RWPE2 (cell line): ENCODE results near the gene RBKS.
A peak's percentile ranks its signal among the peaks of the same experiment; 100 is the strongest.

ENCODE experiments used
- ATAC-seq: fragments of 200-7000 bp; cut with Tn5 transposase; 3 replicates; pipeline ENCODE4 v1.9.1; 2021; ENCODE audit warnings: low read depth
- DNase-seq: peaks from one replicate; pipeline ENCODE4 v3.0.0-alpha.2; 2020; ENCODE audit warnings: low spot score
- H3K27ac ChIP-seq: fragments of 450-650 bp; 2 replicates; pipeline ENCODE4 v1.5.1; 2017; ENCODE audit warnings: mild to moderate bottlenecking; ENCODE audit not compliant: poor library complexity, severe bottlenecking
- H3K27me3 ChIP-seq: fragments of 250-450 bp; sonication (Bioruptor Pico); 2 replicates; pipeline ENCODE4 v1.5.1; 2021; ENCODE audit warnings: mild to moderate bottlenecking, moderate library complexity; ENCODE audit not compliant: insufficient read depth, poor library complexity, severe bottlenecking
- H3K36me3 ChIP-seq: fragments of 250-450 bp; sonication (Bioruptor Pico); 2 replicates; pipeline ENCODE4 v1.5.1; 2020; ENCODE audit warnings: low read depth, mild to moderate bottlenecking, moderate library complexity
- H3K4me1 ChIP-seq: fragments of 250-450 bp; sonication (Bioruptor Pico); 2 replicates; pipeline ENCODE4 v1.5.1; 2021; ENCODE audit warnings: mild to moderate bottlenecking, moderate library complexity; ENCODE audit not compliant: insufficient read depth, poor library complexity, severe bottlenecking
- H3K4me3 ChIP-seq: fragments of 250-450 bp; sonication (Bioruptor Pico); 2 replicates; pipeline ENCODE4 v1.5.1; 2021; ENCODE audit warnings: mild to moderate bottlenecking, moderate library complexity; ENCODE audit not compliant: severe bottlenecking
- H3K9me3 ChIP-seq: fragments of 250-450 bp; sonication (Bioruptor Pico); 2 replicates; pipeline ENCODE4 v1.5.1; 2021; ENCODE audit warnings: mild to moderate bottlenecking, moderate library complexity; ENCODE audit not compliant: severe bottlenecking
- TF ChIP-seq, protein P1 (sequence below): fragments of 450-650 bp; IDR thresholded peaks from one replicate; pipeline ENCODE4 v1.5.1; 2017; ENCODE audit warnings: mild to moderate bottlenecking, moderate library complexity; ENCODE audit not compliant: poor library complexity, severe bottlenecking

The RBKS gene

DNA sequence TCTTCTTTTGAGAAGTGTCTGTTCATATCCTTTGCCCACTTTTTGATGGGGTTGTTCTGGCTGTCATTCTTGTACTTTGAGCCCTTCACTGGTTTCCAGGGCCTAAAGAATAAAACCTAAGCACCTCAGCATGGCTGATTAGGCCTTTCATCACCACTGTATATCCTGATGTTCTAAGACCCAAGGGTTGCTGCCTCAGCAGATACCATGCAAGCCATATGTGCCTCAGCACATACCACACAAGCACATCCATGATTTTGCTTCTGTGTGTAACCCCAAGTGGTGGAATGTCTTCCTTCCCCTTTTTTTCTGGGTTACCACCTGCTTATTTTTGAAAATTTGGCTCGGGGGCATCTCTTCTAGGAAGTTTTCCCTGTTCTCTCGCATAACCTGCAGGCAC is 11.4 kb downstream of the RBKS start:
- H3K27me3 ChIP-seq = no peaks in the 10 kb centered on the region
- no peak for ATAC-seq
- TF ChIP-seq, protein P1, sequence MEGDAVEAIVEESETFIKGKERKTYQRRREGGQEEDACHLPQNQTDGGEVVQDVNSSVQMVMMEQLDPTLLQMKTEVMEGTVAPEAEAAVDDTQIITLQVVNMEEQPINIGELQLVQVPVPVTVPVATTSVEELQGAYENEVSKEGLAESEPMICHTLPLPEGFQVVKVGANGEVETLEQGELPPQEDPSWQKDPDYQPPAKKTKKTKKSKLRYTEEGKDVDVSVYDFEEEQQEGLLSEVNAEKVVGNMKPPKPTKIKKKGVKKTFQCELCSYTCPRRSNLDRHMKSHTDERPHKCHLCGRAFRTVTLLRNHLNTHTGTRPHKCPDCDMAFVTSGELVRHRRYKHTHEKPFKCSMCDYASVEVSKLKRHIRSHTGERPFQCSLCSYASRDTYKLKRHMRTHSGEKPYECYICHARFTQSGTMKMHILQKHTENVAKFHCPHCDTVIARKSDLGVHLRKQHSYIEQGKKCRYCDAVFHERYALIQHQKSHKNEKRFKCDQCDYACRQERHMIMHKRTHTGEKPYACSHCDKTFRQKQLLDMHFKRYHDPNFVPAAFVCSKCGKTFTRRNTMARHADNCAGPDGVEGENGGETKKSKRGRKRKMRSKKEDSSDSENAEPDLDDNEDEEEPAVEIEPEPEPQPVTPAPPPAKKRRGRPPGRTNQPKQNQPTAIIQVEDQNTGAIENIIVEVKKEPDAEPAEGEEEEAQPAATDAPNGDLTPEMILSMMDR = no peak
- no peaks in the 10 kb centered on the region for H3K4me1 ChIP-seq
- H3K9me3 ChIP-seq = no peaks in the 10 kb centered on the region
- H3K36me3 ChIP-seq = no peaks in the 10 kb centered on the region; the same call in 1 of the 2 replicates
- no peak overlapping the region for H3K4me3 ChIP-seq
- no peak for DNase-seq
- no peak overlapping the region for H3K27ac ChIP-seq

DNA sequence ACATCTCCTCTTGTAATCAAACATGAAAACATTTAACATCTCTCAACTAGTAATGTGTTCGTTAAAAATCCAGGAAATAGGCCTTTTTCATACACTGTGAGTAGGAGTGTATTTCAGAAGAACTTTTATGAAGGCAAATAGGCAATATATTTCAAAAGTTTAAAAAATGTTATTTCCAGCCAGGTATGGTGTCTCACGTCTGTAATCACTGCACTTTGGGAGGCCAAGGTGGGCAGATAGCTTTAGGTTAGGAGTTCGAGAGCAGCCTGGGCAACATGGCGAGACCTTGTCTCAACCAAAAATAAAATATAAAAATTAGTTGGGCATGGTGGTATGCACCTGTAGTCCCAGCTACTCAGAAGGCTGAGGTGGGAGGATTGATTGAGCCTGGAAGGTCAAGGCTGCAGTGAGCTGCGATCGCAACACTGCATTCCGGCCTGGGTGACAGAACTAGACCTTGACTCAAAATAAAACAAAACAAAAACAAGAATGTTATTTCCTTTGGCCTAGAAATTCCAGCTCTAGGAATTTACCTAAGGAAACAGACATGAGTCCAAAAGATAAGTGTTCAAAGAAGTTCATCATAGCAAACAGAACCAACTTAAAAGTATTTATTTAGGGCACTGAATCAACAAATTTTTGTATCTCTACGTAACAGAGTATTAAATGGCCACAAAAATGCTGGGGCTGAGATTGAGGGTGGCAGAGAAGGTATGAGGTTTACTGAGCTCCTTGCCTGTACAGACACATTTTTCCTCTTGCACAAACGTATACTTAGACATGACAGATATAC is 14.9 kb downstream of the RBKS start:
- no peaks in the 10 kb centered on the region for H3K9me3 ChIP-seq
- TF ChIP-seq, protein P1 = no peak
- no peaks in the 10 kb centered on the region for H3K27me3 ChIP-seq
- ATAC-seq (no peak), DNase-seq (no peak)
- no peak overlapping the region for H3K4me3 ChIP-seq
- H3K36me3 ChIP-seq = no peaks in the 10 kb centered on the region; the same call in 1 of the 2 replicates
- H3K27ac ChIP-seq = no peak overlapping the region
- peaks cover 4% of the 10 kb centered on the region for H3K4me1 ChIP-seq

DNA sequence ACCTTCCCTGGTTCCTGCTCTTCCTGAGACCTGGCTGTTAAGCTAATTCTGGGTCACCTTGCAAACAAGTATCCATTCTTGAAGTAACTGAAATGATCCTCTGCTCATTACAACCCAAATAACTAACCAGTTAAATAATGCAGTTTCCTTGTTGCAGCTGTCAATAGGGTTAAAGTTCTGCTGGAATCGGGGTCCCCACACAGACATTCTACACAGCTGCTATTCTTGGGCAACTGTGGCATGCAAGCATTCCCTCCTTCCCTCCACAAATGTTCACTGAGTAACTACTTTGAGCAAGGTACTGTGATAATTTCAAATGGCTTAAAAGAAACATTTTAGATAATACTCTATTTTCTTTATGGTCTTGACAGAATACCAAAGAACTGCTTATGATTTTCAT is 17.1 kb downstream of the RBKS start:
- no peak overlapping the region for H3K4me3 ChIP-seq
- no peaks in the 10 kb centered on the region for H3K9me3 ChIP-seq
- H3K4me1 ChIP-seq = peaks cover 4% of the 10 kb centered on the region
- no peaks in the 10 kb centered on the region for H3K27me3 ChIP-seq
- TF ChIP-seq, protein P1 = no peak
- DNase-seq (no peak), ATAC-seq (no peak)
- H3K27ac ChIP-seq = no peak overlapping the region
- H3K36me3 ChIP-seq = no peaks in the 10 kb centered on the region; the same call in 1 of the 2 replicates

DNA sequence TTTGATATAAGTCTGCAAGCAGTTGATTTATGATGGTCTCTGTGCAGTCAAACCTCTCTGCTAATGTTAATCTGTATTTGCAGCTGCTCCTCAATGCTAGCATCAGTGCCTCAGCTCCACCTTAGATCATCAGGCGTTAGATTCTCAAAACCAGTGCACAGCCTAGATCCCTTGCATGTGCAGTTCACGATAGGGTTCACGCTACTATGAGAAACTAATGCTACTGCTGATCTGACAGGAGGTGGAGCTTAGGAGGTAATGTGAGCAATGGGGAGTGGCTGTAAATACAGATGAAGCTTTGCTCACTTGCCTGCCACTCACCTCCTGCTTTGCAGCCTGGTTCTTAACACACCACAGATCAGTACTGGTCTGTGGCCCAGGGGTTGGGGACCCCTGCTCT is 18.4 kb downstream of the RBKS start:
- ATAC-seq (no peak), DNase-seq (no peak)
- TF ChIP-seq, protein P1 = no peak
- Histone ChIP-seq H3K27me3 (no peaks in the 10 kb centered on the region), H3K27ac (no peak overlapping the region), H3K4me1 (peaks cover 4% of the 10 kb centered on the region), H3K36me3 (no peaks in the 10 kb centered on the region; the same call in 1 of the 2 replicates), H3K4me3 (no peak overlapping the region), H3K9me3 (no peaks in the 10 kb centered on the region)

DNA sequence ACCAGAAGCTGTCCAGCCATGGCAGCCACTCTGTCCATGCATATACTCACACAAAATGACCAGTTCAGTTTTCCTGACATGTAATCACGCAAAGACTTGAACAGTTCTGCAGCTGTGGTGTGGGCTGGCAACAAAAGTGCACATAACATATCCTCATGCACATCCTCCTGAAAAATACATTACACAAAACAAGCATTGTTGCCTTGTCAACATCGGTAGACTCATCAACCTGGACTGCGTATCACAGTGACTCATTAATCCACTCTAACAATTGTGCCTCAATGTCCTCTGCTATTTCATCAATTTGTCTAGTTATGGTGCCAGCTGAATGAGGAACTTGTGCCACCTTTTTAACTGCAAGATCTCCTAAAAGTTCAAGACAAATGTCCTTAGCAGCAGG is 19.5 kb downstream of the RBKS start:
- DNase-seq = no peak

More for the DNA sequence above, 19.5 kb downstream of the RBKS start:
- ATAC-seq = peak; percentile 61
- Histone ChIP-seq H3K27me3 (no peaks in the 10 kb centered on the region), H3K36me3 (no peaks in the 10 kb centered on the region), H3K27ac (no peak overlapping the region), H3K4me1 (peaks cover 4% of the 10 kb centered on the region), H3K9me3 (no peaks in the 10 kb centered on the region), H3K4me3 (no peak overlapping the region)
- TF ChIP-seq, protein P1 = no peak
